Bone marrow (tissue), 2 donors: ENCODE results near the gene SNCA.

Experiments
- DNase-seq, 2 donors: peaks; one replicate each; lab custom pipeline; 2025; lab: John Stamatoyannopoulos, UW

SNCA gene

GRCh38 chr4:89753601-89754066 is 83.3 kb downstream of the SNCA start:
- no peak for DNase-seq

- no peak for DNase-seq
Observed at GRCh38 chr4:89752932-89753598, 83.9 kb downstream of the SNCA start.

GRCh38 chr4:89751416-89751815 is 85.5 kb downstream of the SNCA start:
- DNase-seq = no peak

- no peak for DNase-seq
Observed at GRCh38 chr4:89746377-89746776, 90.6 kb downstream of the SNCA start.

GRCh38 chr4:89745708-89746107 is 91.3 kb downstream of the SNCA start:
- no peak for DNase-seq

- no peak for DNase-seq
Observed at GRCh38 chr4:89744914-89745313, 92.0 kb downstream of the SNCA start.

GRCh38 chr4:89741768-89742167 is 95.2 kb downstream of the SNCA start:
- DNase-seq = no peak

- DNase-seq = no peak
Observed at GRCh38 chr4:89739311-89739988, 97.5 kb downstream of the SNCA start.

GRCh38 chr4:89737888-89738287 is 99.1 kb downstream of the SNCA start:
- no peak for DNase-seq

- no peak for DNase-seq
Observed at GRCh38 chr4:89733946-89734345, 103.0 kb downstream of the SNCA start.

GRCh38 chr4:89727238-89727637 is 109.7 kb downstream of the SNCA start:
- DNase-seq = no peak

- DNase-seq = no peak
Observed at GRCh38 chr4:89725268-89725667, 111.7 kb downstream of the SNCA start.

GRCh38 chr4:89724716-89725115 is 112.2 kb downstream of the SNCA start:
- no peak for DNase-seq

GRCh38 chr4:89723096-89723495 is 113.9 kb downstream of the SNCA start:
- no peak for DNase-seq

- DNase-seq = no peak
Observed at GRCh38 chr4:89722517-89722916, 114.4 kb downstream of the SNCA start.

GRCh38 chr4:89720981-89721380 is 116.0 kb downstream of the SNCA start:
- no peak for DNase-seq

GRCh38 chr4:89719536-89720090 is 117.3 kb downstream of the SNCA start:
- DNase-seq = no peak

- no peak for DNase-seq
Observed at GRCh38 chr4:89716893-89717292, 120.1 kb downstream of the SNCA start.

- DNase-seq = no peak
Observed at GRCh38 chr4:89715631-89716030, 121.3 kb downstream of the SNCA start.

GRCh38 chr4:89712827-89713226 is 124.1 kb downstream of the SNCA start:
- DNase-seq = no peak

- DNase-seq = no peak
Observed at GRCh38 chr4:89712141-89712540, 124.8 kb downstream of the SNCA start.

- DNase-seq = no peak
Observed at GRCh38 chr4:89708903-89709421, 128.0 kb downstream of the SNCA start.

GRCh38 chr4:89707467-89707866 is 129.5 kb downstream of the SNCA start:
- no peak for DNase-seq
